NB4 (cell line): ENCODE measurements around the gene SPIRE2.

ENCODE experiments used
- DNase-seq: peaks from one replicate; pipeline ENCODE4 v3.0.0; 2010; ENCODE audit warnings: low read depth
- H3K4me3 ChIP-seq: one replicate; pipeline ENCODE4 v1.5.1; 2011; ENCODE audit warnings: mild to moderate bottlenecking, low read depth, low read length, moderate library complexity
- CTCF ChIP-seq: IDR thresholded peaks from one replicate; pipeline ENCODE4 v1.5.1; 2012; ENCODE audit warnings: low read depth, low read length
- MAX ChIP-seq: IDR thresholded peaks from 2 replicates; pipeline ENCODE4 v1.6.1; 2011; ENCODE audit warnings: low read depth, low read length
- MYC ChIP-seq: IDR thresholded peaks from 2 replicates; pipeline ENCODE4 v1.6.1; 2011; ENCODE audit warnings: low read depth, low read length
- POLR2A ChIP-seq: IDR thresholded peaks from 2 replicates; pipeline ENCODE4 v1.6.1; 2011; ENCODE audit warnings: mild to moderate bottlenecking; ENCODE audit not compliant: insufficient read length; ENCODE audit errors: extremely low read depth

SPIRE2 gene

GRCh38 chr16:89855301-89855945 is 27.1 kb downstream of the SPIRE2 start:
- no peak overlapping the region for H3K4me3 ChIP-seq
- DNase-seq = no peak
- TF ChIP-seq MYC (no peak), CTCF (no peak), POLR2A (no peak), MAX (no peak)

GRCh38 chr16:89855986-89856385 is 27.7 kb downstream of the SPIRE2 start:
- no peak overlapping the region for H3K4me3 ChIP-seq
- peak; percentile 27 for DNase-seq
- TF ChIP-seq MAX (no peak), MYC (no peak), POLR2A (no peak), CTCF (no peak)

- no peak overlapping the region for H3K4me3 ChIP-seq
- TF ChIP-seq MYC = no peak
- TF ChIP-seq POLR2A = no peak
- no peak for TF ChIP-seq CTCF
- no peak for TF ChIP-seq MAX
- DNase-seq = no peak
Observed at GRCh38 chr16:89858973-89859614, 30.8 kb downstream of the SPIRE2 start.

- no peak for DNase-seq
- TF ChIP-seq CTCF (no peak), MAX (no peak), MYC (no peak), POLR2A (no peak)
- no peak overlapping the region for H3K4me3 ChIP-seq
Observed at GRCh38 chr16:89859615-89860007, 31.3 kb downstream of the SPIRE2 start.

GRCh38 chr16:89860747-89861304 is 32.6 kb downstream of the SPIRE2 start:
- peak; percentile 68 for DNase-seq
- H3K4me3 ChIP-seq = no peak overlapping the region
- TF ChIP-seq MAX (no peak), POLR2A (no peak), CTCF (peak; percentile 93)
